ENCODE results near the gene HSPA14. TPM values are rescaled to one million over a fixed set of nuclear protein-coding genes. Genes with fewer than 3 reads are reported as not detected.

The HSPA14 gene
- total and polyA plus RNA-seq, 2 donors (not counting 1 experiment from before 2014, with no cell fraction given) = 7.4 to 14.3 TPM

DNA sequence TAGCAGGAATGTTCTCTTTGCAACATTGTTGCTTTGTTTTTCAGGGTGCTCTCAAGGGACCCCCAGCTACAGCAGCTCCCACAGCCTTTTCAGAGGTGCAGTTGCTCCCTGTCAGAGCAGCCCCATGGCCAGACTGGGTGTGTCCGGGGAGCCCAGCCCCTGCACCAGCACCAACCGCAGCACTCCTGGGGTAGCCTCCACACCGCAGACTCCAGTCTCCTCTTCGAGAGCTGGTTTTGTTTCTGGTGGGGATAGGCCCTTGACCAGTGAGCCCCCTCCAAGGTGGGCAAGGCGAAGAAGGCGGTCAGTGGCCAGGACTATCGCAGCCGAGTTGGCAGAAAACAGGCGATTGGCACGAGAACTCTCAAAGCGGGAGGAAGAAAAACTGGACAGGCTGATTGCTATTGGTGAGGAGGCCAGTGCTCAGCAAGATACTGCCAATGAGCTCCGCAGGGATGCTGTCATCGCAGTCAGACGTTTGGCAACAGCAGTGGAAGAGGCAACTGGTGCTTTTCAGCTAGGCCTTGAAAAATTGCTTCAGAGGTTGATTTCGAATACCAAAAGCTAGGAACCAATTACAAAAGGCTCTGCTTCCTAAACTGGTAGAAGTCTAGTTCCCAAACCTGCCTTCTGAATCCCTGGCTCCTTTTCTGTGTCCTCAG lies 5.4 kb downstream of the HSPA14 start:
- Histone ChIP-seq H4K20me1 (ENCODE audit: control insufficient read depth, extremely low read depth, insufficient read depth, low read length) (no peaks in the 10 kb centered on the region), H3K9me3 (ENCODE audit: control insufficient read depth, insufficient read depth, low read depth, low read length) (no peaks in the 10 kb centered on the region), H3K27ac (ENCODE audit: insufficient read depth, low read length) (no peak overlapping the region), H3K9ac (ENCODE audit: insufficient read depth, low read length) (no peak overlapping the region), H2AFZ (ENCODE audit: low read length) (no peak overlapping the region), H3K36me3 (ENCODE audit: control insufficient read depth, insufficient read depth, low read length) (peaks cover 9% of the 10 kb centered on the region), H3K4me3 (replicated peaks in 1 of 4; ENCODE audit: control extremely low read depth in 1 of 4, insufficient read depth in 1 of 4, low read depth in 3 of 4, low read length in 4 of 4) (no peak overlapping the region), H3K79me2 (ENCODE audit: control insufficient read depth, insufficient read depth, low read length) (peaks cover 24% of the 10 kb centered on the region), H3K4me1 (ENCODE audit: control insufficient read depth, extremely low read depth, insufficient read depth, low read length) (no peaks in the 10 kb centered on the region), H3K4me2 (ENCODE audit: extremely low read depth, insufficient read depth, low read length) (no peak overlapping the region), H3K27me3 (ENCODE audit: control insufficient read depth, insufficient read depth, low read length) (no peaks in the 10 kb centered on the region)
- TF ChIP-seq, protein P1, sequence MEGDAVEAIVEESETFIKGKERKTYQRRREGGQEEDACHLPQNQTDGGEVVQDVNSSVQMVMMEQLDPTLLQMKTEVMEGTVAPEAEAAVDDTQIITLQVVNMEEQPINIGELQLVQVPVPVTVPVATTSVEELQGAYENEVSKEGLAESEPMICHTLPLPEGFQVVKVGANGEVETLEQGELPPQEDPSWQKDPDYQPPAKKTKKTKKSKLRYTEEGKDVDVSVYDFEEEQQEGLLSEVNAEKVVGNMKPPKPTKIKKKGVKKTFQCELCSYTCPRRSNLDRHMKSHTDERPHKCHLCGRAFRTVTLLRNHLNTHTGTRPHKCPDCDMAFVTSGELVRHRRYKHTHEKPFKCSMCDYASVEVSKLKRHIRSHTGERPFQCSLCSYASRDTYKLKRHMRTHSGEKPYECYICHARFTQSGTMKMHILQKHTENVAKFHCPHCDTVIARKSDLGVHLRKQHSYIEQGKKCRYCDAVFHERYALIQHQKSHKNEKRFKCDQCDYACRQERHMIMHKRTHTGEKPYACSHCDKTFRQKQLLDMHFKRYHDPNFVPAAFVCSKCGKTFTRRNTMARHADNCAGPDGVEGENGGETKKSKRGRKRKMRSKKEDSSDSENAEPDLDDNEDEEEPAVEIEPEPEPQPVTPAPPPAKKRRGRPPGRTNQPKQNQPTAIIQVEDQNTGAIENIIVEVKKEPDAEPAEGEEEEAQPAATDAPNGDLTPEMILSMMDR (conservative IDR thresholded peaks at IDR 0.05 in 1 of 2, IDR thresholded peaks at IDR 0.05 in 1 of 2; ENCODE audit: low read depth in 1 of 2, low read length in 2 of 2) = no peak
- TF ChIP-seq EZH2 (IDR thresholded peaks at IDR 0.05; ENCODE audit: low read length, missing control alignments) = no peak
- DNase-seq (ENCODE audit: low read depth in 2 of 2) = no peak

- TF ChIP-seq, protein P1 (conservative IDR thresholded peaks at IDR 0.05 in 1 of 2, IDR thresholded peaks at IDR 0.05 in 1 of 2; ENCODE audit: low read depth in 1 of 2, low read length in 2 of 2) = no peak
- TF ChIP-seq EZH2 (IDR thresholded peaks at IDR 0.05; ENCODE audit: low read length, missing control alignments) = no peak
- no peak overlapping the region for H3K4me2 ChIP-seq (ENCODE audit: extremely low read depth, insufficient read depth, low read length)
- H3K27ac ChIP-seq (ENCODE audit: insufficient read depth, low read length) = no peak overlapping the region
- H3K27me3 ChIP-seq (ENCODE audit: control insufficient read depth, insufficient read depth, low read length) = no peaks in the 10 kb centered on the region
- H3K36me3 ChIP-seq (ENCODE audit: control insufficient read depth, insufficient read depth, low read length) = peaks cover 9% of the 10 kb centered on the region
- H3K9me3 ChIP-seq (ENCODE audit: control insufficient read depth, insufficient read depth, low read depth, low read length) = no peaks in the 10 kb centered on the region
- no peaks in the 10 kb centered on the region for H4K20me1 ChIP-seq (ENCODE audit: control insufficient read depth, extremely low read depth, insufficient read depth, low read length)
- DNase-seq (ENCODE audit: low read depth in 2 of 2) = no peak
- H3K4me3 ChIP-seq (replicated peaks in 1 of 4; ENCODE audit: control extremely low read depth in 1 of 4, insufficient read depth in 1 of 4, low read depth in 3 of 4, low read length in 4 of 4) = no peak overlapping the region
- no peaks in the 10 kb centered on the region for H3K4me1 ChIP-seq (ENCODE audit: control insufficient read depth, extremely low read depth, insufficient read depth, low read length)
- H3K9ac ChIP-seq (ENCODE audit: insufficient read depth, low read length) = no peak overlapping the region
- H2AFZ ChIP-seq (ENCODE audit: low read length) = no peak overlapping the region
- peaks cover 10% of the 10 kb centered on the region for H3K79me2 ChIP-seq (ENCODE audit: control insufficient read depth, insufficient read depth, low read length)
Observed at GRCh38 chr10:14844948-14845347, 6.8 kb downstream of the HSPA14 start.

- Histone ChIP-seq H4K20me1 (ENCODE audit: control insufficient read depth, extremely low read depth, insufficient read depth, low read length) (no peaks in the 10 kb centered on the region), H3K9me3 (ENCODE audit: control insufficient read depth, insufficient read depth, low read depth, low read length) (no peaks in the 10 kb centered on the region), H3K4me1 (ENCODE audit: control insufficient read depth, extremely low read depth, insufficient read depth, low read length) (no peaks in the 10 kb centered on the region), H3K79me2 (ENCODE audit: control insufficient read depth, insufficient read depth, low read length) (no peaks in the 10 kb centered on the region), H3K9ac (ENCODE audit: insufficient read depth, low read length) (no peak overlapping the region), H2AFZ (ENCODE audit: low read length) (no peak overlapping the region), H3K27ac (ENCODE audit: insufficient read depth, low read length) (no peak overlapping the region), H3K4me2 (ENCODE audit: extremely low read depth, insufficient read depth, low read length) (no peak overlapping the region), H3K27me3 (ENCODE audit: control insufficient read depth, insufficient read depth, low read length) (no peaks in the 10 kb centered on the region), H3K4me3 (replicated peaks in 1 of 4; ENCODE audit: control extremely low read depth in 1 of 4, insufficient read depth in 1 of 4, low read depth in 3 of 4, low read length in 4 of 4) (no peak overlapping the region), H3K36me3 (ENCODE audit: control insufficient read depth, insufficient read depth, low read length) (no peaks in the 10 kb centered on the region)
- no peak for DNase-seq (ENCODE audit: low read depth in 2 of 2)
- TF ChIP-seq, protein P1 (conservative IDR thresholded peaks at IDR 0.05 in 1 of 2, IDR thresholded peaks at IDR 0.05 in 1 of 2; ENCODE audit: low read depth in 1 of 2, low read length in 2 of 2) = no peak
- no peak for TF ChIP-seq EZH2 (IDR thresholded peaks at IDR 0.05; ENCODE audit: low read length, missing control alignments)
Observed at GRCh38 chr10:14852236-14852635, 14.1 kb downstream of the HSPA14 start.
